GM21381 (cell line): ENCODE results near the gene MAGEE2.
"Not testable (repeated sequence)": the region's sequence is repeated elsewhere in the genome, so short reads cannot be mapped to it uniquely, and the experiment has no call there.

Source experiments
- ATAC-seq: cut with Tn5 transposase; IDR thresholded peaks from one replicate; pipeline ENCODE4 v1.9.1; 2021; ENCODE audit warnings: mild to moderate bottlenecking, moderate library complexity; ENCODE audit not compliant: unreplicated experiment

Gene MAGEE2, protein sequence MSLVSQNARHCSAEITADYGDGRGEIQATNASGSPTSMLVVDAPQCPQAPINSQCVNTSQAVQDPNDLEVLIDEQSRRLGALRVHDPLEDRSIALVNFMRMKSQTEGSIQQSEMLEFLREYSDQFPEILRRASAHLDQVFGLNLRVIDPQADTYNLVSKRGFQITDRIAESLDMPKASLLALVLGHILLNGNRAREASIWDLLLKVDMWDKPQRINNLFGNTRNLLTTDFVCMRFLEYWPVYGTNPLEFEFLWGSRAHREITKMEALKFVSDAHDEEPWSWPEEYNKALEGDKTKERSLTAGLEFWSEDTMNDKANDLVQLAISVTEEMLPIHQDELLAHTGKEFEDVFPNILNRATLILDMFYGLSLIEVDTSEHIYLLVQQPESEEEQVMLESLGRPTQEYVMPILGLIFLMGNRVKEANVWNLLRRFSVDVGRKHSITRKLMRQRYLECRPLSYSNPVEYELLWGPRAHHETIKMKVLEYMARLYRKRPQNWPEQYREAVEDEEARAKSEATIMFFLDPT

DNA sequence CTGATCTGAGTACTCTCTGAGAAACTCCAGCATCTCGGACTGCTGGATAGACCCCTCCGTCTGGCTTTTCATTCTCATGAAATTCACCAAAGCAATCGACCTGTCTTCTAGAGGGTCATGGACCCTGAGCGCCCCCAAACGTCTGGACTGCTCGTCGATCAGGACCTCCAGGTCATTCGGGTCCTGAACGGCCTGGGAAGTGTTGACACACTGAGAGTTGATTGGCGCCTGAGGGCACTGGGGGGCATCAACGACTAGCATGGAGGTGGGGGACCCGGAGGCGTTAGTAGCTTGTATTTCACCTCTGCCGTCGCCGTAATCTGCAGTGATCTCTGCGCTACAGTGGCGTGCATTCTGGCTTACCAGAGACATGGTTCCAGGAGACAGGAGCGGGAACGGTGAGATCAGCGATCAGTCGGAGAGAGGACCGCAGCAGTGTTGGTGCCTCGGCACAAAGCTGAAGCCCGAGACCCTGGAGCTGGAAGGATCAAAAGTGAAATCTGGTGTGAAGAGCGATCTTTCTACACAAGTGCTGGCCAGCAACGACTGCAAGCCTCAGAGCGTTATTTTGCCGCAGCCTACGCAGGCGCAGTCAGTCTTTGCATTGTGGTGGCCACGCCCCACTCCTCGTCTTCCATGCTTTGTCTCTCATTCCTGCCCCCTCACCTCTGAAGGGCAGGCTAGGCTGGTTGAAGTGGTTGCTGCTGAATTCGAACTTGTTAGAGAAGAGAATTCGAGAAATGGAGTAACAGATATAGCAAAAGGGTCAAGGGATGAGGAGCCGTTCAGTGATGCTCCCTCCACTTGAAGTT, at the start of gene MAGEE2:
Gene MAGEE2 (minus strand): TSS at position 575 of the 812 bp plus-strand sequence. CDS start 203 bp downstream, at position 372.
- ATAC-seq = no peak

GRCh38 chrX:75786290-75786689, 1.2 kb upstream of the MAGEE2 start:
- no peak for ATAC-seq

DNA sequence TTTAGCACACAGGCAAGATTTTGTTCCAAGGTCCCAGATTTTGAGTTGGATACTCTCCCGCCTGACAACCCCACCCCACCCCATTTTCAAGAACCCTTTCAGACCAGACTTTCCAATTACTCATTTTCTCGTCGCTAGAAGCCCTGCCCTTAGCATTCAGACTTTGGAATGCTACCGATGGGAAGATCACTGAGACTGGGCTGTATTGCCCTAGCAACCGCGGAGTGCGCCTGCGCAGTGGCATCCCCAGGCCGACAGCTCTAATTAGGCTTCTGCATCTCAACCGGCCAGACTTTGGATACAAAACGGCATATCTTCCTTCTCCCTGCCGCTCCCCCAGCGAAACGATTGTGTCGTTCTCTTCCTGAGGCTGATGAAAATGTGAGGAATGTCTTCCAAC, 3.4 kb downstream of the MAGEE2 start:
- ATAC-seq = no peak

DNA sequence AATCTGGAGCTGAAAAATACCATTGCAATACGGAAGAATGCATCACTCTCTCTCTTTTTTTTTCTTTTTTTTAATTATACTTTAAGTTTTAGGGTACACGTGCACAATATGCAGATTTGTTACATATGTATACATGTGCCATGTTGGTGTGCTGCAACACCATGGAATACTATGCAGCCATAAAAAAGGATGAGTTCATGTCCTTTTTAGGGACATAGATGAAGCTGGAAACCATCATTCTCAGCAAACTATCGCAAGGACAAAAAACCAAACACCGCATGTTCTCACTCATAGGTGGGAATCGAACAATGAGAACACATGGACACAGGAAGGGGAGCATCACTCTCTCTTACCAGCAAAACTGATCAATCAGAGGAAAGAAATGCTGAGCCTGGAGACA, 17.0 kb downstream of the MAGEE2 start:
- ATAC-seq = not testable (repeated sequence)

DNA sequence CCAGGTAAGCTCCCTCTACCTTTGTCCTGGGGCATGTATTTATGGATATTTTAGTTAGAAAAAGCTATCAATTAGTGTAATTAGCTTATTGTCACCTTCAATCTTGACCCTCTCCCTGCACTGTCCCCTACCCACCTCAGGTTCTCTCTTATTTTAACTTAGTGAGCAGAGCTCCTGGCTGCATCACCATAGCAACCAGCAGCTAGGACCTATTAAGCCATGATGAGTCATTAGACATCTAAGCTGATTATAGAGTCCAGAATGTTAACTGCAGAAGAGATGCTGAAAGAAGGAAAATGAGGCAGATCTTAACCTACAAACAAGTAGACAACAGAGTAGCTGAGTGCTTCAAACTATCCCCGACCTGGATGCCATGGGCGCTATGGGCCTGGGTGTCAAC, 36.6 kb downstream of the MAGEE2 start:
- ATAC-seq = no peak

DNA sequence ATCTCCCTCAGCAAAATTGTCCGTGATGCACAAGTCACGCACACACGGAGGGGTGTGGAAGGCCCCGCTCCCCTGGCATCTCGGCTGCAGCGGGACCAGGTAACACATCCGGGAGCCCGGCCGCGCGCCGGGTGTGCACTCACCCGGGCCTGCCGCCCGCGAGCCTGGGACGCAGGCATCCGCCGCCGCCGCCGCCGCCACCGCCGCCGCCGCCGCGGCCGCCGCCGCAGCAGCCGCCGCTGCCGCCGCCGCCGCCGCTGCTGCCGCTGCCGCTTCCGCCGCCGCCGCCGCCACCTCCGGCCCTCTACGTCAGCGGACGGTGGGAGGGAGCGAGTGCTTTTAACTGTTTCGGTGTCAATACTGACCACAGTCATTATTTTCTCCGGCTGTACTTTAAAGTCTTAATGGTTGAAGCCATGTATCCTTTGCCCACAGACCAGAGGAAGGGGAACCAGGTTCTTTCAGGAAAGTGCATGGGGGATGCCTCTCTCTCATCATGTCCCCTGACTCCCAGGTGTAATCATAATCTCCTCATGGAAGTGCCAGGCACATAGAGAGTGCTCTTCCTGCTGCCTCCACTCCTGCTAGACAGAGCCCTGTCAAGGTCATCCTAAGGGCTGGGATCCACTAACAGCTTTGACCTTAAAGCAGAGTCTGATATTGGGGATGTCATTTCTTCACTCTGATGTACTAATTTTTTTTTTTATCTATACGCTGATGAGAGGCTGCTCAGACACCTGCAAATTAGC, 38.0 kb downstream of the MAGEE2 start:
- ATAC-seq = no peak
